ENCODE data around the gene SLC29A3. TPM values are rescaled to one million over a fixed set of nuclear protein-coding genes. Genes with fewer than 3 reads are reported as not detected.

Gene SLC29A3
- total RNA-seq, 1 experiment from 2014 or later: 9.2 TPM

- Mint-ChIP-seq H3K27ac (no peak overlapping the region), H3K36me3 (ENCODE audit: insufficient read depth in 1 of 3, low read depth in 3 of 3) (peaks cover 0 to 2% (median 0%) of the 10 kb centered on the region in 3 experiments; a peak in 1 of 7 replicates), H3K4me1 (peaks cover 6 to 11% of the 10 kb centered on the region in 2 experiments), H3K9me3 (no peaks in the 10 kb centered on the region), H3K4me3 (no peak overlapping the region), H3K27me3 (ENCODE audit: low read depth) (peaks cover 2% of the 10 kb centered on the region; the same call in 1 of the 2 replicates)
- Histone ChIP-seq H2AK5ac (ENCODE audit: insufficient read length, low read length) (no peak overlapping the region), H2BK15ac (ENCODE audit: low read depth, low read length) (no peak overlapping the region), H3K4me1 (ENCODE audit: insufficient read depth, low read length) (no peaks in the 10 kb centered on the region), H4K20me1 (ENCODE audit: control insufficient read depth, insufficient read depth, insufficient read length) (no peaks in the 10 kb centered on the region), H3K4me2 (ENCODE audit: insufficient read depth, insufficient read length, low read length) (no peak overlapping the region), H2BK120ac (ENCODE audit: low read depth, low read length, poor library complexity, severe bottlenecking) (no peak overlapping the region), H3K27me3 (ENCODE audit: insufficient read depth, low read length) (no peaks in the 10 kb centered on the region), H3K23me2 (ENCODE audit: insufficient read length, low read depth, low read length, poor library complexity, severe bottlenecking) (no peaks in the 10 kb centered on the region), H3K56ac (ENCODE audit: insufficient read length, low read depth, low read length) (no peak overlapping the region), H3T11ph (ENCODE audit: low read length) (no peak overlapping the region), H3K4ac (ENCODE audit: low read depth, low read length) (no peak overlapping the region), H2BK5ac (ENCODE audit: insufficient read length, low read length) (no peak overlapping the region), H3K14ac (ENCODE audit: insufficient read depth, low read length) (no peak overlapping the region), H3K18ac (ENCODE audit: insufficient read length, low read depth, low read length) (no peak overlapping the region), H3K79me1 (ENCODE audit: insufficient read depth, low read depth, low read length, poor library complexity, severe bottlenecking) (no peaks in the 10 kb centered on the region), H3K23ac (ENCODE audit: insufficient read length, low read depth, low read length) (no peak overlapping the region), H3K79me2 (ENCODE audit: insufficient read depth, low read length) (no peaks in the 10 kb centered on the region), H3K9ac (ENCODE audit: extremely low read depth, insufficient read length, low read length) (no peak overlapping the region), H4K91ac (ENCODE audit: insufficient read length, low read depth, low read length) (no peak overlapping the region), H2BK12ac (ENCODE audit: insufficient read length, low read depth, low read length) (no peak overlapping the region), H2AFZ (ENCODE audit: low read length) (no peak overlapping the region), H3K9me3 (ENCODE audit: control insufficient read depth, low read depth, low read length) (no peaks in the 10 kb centered on the region), H4K5ac (ENCODE audit: insufficient read length, low read depth, low read length) (no peak overlapping the region), H3K27ac (ENCODE audit: insufficient read length, low read depth, low read length) (no peak overlapping the region), H2BK20ac (ENCODE audit: low read depth, low read length, poor library complexity, severe bottlenecking) (no peak overlapping the region), H4K8ac (replicated peaks; ENCODE audit: insufficient read length, low read depth, low read length) (no peak overlapping the region)
- WGBS (ENCODE audit: extremely low coverage, insufficient read length, low lambda C conversion rate): no CpG with 5 or more reads among the region's 1 CpG
- no peak for TF ChIP-seq CTCF (conservative IDR thresholded peaks at IDR 0.05)
- DNase-seq: no peak
Observed at GRCh38 chr10:71368176-71368575, 49.1 kb downstream of the SLC29A3 start.

Measured in H9 (cell line).